Measurements from ENCODE around the gene TANGO6. TPM values are rescaled to one million over a fixed set of nuclear protein-coding genes. Genes with fewer than 3 reads are reported as not detected.
"Not testable (repeated sequence)": the region's sequence is repeated elsewhere in the genome, so short reads cannot be mapped to it uniquely, and the experiment has no call there.

Gene TANGO6
- total RNA-seq, 1 donor from 2014 or later = 31.0 TPM

DNA sequence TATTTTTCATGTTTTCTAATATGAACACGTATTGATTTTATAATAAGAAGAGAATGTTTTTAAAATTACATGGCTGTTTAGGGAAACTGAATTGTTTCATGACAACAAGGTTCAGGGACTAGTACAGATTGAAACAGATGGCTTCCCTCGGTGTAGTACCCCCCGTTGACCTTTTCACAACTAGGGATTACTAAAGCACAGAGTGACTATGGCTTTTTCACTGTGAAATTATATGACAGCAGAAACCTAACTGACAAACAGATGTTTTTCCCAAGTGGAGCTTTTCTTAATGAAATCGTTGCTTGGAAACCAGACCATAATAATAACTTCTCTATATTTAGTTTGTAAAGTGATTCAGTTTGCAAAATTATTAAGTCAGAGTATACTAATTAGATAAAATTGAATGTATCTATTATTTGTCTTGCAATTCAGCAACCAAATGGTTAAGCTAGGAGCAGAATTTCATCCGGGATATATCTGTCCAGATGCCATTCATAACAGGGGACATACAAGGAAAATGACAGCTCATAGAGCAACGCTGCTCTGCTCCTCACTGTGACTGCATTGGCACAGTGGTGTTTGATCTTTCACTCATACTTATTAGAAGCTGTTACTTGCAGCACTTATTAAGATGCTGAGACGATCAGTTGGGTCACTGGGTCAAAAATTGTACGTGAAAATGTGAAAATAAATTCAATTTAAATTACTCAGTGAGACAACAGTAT is 111.7 kb downstream of the TANGO6 start:
- DNase-seq (ENCODE audit: low spot score in 2 of 2) (no peak), FAIRE-seq (no peak)

DNA sequence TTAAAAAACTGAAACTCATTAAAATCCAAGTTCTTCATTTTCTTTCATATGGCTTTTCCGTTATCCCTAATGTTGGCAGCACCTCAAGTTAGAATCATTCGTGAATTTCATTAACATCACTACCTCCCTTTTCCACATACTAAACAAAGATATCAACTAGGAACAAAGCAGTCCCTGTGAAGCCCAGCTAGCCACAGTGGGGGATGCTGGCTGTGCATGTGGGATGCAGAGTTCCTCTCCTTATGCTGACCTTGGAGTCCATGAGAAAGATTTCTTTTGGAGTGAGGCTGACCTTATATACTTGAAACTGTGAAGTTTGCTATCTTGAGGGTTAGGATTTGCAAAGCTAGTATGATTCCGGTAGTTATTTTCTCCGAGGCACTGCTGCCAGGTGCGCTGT is 117.6 kb downstream of the TANGO6 start:
- no peak for FAIRE-seq
- no peak for DNase-seq (ENCODE audit: low spot score in 2 of 2)

DNA sequence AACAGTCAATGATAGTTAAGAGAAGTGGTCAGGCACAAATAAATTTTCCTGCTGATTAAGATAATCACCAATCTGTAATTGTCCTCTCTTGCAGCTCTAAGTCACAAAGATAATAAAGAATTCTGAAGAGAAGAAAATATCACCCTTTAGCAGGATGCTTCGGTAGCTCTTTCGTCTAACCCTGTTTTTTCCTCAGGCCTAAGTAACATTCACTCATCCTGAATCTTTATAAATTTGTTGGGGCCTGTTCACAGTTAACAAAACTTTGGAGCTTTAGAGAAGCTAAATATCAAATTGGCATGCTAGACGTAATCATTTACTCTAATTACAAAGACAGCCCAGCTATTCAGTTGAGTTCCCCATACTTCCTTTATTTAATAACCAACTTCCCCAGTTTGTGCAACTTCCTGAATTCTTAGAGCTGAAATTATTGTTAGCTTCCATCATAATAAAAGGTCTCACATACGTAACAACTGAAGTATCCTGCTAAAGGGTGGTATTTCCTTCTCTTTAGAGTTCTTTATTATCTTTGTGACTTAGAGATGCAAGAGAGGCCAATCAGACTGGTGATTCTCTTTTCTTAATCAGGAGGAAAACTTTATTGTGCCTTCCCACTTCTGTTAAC is 118.6 kb downstream of the TANGO6 start:
- FAIRE-seq = no peak
- DNase-seq (ENCODE audit: low spot score in 2 of 2) = no peak

DNA sequence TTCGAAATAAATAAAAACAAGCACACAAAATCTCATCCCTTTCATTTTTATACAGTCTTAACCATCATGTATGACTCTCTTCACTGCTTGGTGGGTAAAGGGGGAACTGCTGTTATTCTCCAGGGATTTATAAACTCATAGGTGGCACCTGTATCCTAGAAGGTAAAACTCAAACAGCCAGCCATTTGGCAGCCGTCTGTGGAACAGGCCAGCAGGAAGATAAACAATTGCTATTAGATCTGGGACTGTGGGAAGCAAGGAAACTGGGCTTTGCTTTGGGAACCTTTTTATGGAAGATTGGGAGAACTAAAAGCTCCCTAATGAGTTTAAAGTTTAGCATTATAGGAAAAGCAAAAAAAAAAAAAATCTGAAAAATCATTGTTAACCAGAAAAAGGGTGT is 126.0 kb downstream of the TANGO6 start:
- FAIRE-seq (no peak), DNase-seq (ENCODE audit: low spot score in 2 of 2) (no peak)

DNA sequence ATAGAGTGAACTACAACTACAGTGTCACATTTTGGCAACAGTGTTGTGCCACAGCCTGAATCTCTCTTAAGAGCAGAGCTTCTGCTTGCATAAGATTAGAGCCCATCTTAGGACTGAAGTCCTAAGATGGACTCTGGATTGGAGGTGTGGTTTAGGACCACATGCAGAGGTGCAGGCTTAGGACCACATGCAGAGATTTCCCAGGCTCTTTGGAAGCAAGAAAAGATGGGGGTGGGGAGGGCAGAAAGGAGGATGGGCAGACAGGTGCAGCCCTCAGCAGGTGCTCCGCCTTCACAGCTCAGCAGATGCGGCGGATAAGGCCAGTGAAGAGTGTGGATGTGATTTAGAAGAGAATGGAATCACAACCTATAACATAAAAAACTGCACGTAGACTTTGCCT is 128.7 kb downstream of the TANGO6 start:
- FAIRE-seq (no peak), DNase-seq (ENCODE audit: low spot score in 2 of 2) (no peak)

DNA sequence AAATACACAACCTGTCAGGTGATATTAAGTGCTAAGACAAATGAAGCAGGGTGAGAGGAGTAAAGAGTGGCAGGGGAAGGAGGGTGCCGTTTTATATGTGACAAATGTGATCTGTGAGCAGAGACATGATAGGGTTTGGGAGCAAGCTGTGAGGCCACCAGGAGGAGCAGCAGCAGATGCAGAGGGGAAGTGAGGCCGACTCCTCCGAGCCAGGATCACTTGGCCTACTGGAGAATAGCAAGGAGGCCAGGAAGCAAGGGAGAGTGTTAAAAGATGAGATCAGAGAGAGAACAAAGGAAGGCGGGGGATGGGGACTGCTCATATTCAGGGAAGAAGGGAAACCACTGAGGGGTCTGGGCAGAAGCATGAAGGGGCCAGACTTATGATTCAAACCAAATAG is 129.4 kb downstream of the TANGO6 start:
- no peak for DNase-seq (ENCODE audit: low spot score in 2 of 2)
- FAIRE-seq = no peak

DNA sequence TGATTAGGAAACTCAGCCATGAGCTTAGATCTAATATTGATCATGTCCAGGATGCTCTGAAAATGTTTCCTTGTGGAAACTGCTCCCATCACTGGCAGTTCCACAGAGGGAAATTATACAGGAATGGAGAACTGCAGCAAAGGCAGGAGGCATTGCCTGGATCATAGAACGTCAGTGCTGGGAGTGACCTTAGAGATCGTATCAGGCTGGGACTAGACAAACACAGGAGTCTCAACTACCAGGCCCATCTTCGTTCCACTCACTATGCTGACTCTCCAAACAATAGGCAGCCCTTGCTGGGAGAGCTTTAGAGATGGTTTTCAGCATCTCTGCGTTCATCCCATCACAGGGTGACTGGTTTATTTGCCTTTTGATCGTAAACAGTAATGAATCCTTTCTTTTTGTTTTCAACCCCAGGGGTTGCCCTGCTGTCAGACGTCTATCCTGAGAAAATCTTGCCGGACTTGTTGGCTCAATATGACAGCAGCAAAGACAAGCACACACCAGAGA is 130.3 kb downstream of the TANGO6 start:
- DNase-seq (ENCODE audit: low spot score in 2 of 2) (no peak), FAIRE-seq (no peak)

DNA sequence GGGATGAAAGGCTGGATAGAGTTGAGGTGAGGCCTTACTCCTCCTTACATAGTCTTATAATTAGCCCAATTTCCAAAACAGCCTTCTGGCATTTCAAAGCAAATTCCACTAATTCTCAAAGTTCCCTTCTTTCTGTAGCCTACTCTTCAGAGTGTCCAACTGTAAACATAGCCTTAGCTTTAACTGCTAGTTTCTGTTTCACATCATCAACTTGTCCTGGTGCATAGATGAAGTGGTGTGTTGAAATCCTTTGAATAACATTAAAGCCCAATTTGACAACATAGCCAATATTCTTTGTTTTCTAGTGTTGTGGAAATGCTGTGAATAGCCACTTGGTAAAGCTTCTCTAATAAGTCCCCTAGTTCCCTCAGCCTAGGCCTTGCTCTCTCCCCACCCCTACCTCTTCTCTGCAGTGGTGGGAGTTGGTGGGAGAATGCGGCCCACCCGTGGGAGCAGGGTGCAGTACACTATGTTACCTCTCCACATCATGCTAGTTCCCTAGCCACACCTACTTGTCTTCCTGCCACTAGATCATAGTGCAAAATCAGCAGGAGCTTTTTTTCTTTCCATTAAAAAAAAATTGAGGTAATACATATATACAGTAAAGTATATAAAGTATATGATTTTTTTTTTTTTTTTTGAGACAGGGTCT is 135.1 kb downstream of the TANGO6 start:
- DNase-seq (ENCODE audit: low spot score in 2 of 2) (no peak), FAIRE-seq (no peak)

DNA sequence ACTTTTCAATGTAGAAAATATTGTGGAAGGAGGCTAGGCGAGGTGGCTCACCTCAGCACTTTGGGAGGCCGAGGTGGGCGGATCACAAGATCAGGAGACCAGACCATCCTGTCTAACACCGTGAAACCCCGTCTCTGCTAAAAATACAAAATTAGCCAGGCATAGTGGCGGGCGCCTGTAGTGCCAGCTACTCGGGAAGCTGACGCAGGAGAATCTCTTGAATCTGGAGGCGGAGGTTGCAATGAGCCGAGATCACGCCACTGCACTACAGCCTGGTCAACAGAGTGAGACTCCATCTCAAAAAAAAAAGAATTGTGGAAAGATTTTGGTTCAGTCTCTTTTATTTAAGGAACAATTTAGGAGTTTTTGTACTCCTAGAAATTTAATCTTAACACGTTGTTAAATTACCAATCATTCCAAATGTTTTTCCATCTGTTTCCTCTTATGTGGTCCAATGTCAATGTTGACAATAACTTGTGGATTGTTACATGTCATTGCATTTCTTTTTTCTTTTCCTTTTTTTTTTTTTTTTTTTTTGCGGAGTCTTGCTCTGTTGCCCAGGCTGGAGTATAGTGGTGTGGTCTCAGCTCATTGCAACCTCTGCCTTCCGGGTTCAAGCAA is 137.5 kb downstream of the TANGO6 start:
- DNase-seq (ENCODE audit: low spot score in 2 of 2) (no peak), FAIRE-seq (no peak)

DNA sequence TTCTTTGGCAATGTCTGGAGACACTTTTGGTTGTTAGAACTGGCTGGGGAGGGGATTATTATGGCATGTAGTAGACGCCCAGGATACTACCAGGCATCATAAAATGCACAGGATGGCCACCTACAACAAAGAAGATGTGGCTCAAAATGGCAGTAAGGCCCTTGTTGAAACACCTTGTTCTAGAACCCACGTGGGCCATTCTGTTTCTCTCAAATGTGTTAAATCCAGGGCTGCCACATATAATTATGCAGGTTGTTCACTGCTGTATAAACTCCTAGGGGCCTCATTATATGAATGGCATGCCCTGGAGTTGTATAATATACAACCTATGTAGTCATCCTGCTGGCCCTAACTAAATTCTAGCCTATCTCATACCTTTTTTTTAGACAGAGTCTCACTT is 138.6 kb downstream of the TANGO6 start:
- DNase-seq (ENCODE audit: low spot score in 2 of 2) (no peak), FAIRE-seq (no peak)

DNA sequence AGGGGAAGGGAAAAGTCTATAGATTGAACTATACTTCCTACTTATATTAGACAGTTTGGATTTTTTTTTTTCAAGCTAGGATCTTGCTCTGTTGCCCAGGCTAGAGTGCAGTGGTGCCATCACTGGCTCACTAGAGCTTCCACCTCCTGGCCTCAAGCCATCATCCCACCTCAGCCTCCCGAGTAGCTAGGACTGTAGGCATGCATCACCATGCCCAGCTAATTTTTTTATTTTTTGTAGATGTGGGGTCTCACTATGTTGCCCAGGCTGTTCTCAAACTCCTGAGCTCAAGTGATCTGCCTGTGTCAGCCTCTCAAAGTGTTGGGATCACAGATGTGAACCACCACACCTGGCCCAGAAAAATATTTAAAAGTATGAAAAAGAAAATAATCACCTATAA is 141.1 kb downstream of the TANGO6 start:
- no peak for FAIRE-seq
- no peak for DNase-seq (ENCODE audit: low spot score in 2 of 2)

DNA sequence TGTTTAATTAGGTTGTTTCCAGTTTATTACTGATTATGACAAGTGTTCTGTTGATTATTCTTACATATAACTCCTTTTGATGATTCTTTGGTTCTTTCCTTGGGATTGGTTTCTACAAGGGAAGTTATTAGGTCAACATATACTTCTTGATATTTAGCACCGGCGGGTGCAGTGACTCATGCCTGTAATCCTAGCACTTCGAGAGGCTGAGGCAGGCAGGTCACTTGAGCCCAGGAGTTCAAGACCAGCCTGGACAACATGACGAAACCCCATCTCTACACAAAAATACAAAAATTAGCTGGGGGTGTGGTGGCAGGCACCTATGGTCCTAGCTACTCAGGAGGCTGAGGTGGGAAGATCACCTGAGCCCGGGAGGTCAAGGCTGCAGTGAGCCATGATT is 141.9 kb downstream of the TANGO6 start:
- DNase-seq (ENCODE audit: low spot score in 2 of 2) (no peak), FAIRE-seq (no peak)

DNA sequence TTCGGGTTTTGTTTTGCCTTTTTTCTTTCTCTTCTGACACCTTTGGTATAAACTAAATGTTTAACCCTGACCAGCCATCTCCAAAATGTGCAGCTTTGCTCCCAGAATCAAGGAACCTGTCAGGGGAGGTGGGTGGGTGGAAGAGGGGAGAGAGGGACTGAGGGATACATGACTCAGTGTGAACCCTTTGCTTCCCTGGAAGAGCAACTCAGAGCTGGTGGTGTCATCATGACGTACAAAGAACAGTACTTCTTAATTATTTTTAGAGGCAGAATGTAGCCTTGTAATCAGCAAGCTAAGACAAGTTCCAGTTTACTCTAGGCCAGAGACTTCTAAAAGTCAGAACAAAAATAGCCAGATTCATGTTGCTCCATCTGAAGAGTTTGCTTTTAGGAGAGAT is 142.5 kb downstream of the TANGO6 start:
- DNase-seq (ENCODE audit: low spot score in 2 of 2) (no peak), FAIRE-seq (no peak)

DNA sequence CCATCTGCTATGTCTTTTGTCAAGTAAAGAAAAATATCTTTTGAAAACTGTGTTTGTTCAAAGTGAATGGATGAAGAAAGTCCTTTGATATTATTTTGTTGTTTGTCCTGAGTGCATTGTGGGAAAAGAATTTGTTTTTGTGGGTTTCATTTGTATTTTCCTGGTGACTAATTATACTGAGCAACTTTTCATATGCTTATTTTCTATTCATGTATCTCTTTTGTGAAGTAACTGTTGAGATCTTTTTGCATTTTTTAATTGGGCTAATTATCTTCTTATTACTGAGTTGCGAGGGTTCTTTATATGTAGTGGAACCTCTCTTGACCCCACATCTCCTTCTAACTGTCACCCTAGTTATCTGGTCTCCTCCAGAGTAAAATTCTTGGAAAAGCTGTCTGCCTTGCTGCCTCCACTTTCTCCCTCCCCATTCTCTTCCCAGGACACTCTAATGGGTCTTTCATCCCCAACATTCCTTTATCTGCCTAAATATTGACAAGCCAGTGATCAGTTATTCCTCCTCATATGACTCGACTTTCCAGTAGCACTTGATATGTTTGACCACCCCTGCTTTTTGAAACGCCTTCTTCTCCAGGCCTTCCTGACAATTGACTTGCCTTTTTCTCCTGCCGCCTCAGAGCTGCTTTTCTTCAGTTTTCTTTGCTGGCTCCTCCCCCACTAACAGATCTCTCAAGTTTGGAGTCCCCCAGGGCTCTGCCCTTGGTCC is 144.6 kb downstream of the TANGO6 start:
- DNase-seq (ENCODE audit: low spot score in 2 of 2) (no peak), FAIRE-seq (no peak)

DNA sequence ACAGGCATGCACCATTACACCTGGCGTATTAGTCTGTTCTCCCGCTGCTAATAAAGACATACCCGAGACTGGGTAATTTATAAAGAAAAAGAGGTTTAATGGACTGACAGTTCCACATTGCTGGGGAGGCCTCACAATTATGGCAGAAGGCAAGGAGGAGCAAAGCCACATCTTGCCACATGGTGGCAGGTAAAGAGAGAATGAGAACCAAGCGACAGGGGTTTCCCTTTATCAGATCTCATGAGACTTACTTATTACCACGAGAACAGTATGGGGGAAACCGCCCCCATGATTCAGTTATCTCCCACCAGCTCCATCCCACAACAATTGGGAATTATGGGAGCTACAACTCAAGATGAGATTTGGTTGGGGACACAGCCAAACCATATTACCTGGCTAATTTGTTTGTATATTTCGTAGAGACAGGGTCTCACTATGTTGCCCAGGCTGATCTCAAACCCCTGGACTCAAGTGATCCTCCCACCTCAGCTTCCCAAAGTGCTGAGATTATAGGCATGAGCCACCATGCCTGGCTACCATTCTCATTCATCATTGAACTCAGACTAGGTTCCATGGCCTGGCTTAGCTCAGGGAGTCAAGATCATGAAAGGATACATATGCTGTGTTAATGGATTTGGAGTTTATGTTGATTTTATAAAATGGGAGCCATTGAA is 147.0 kb downstream of the TANGO6 start:
- not testable (repeated sequence) for FAIRE-seq

DNA sequence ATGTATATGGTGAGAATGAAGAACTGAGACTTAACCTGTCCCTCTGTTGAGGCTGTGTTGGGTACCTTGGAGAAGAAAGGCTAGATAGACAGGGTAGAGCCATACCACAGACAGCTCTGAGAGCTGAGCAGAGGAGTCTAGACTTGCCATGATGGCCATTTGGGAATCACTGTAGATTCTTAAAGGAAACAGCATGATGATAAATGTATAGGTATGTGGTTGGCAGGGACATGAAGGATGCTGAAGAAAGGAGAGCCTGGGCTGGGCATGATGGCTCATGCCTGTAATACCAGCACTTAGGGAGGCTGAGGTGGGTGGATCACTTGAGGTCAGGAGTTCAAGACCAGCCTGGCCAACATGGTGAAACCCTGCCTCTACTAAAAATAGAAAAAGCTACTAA is 147.7 kb downstream of the TANGO6 start:
- DNase-seq (ENCODE audit: low spot score in 2 of 2) = no peak
- FAIRE-seq = no peak

More for the DNA sequence above, 147.0 kb downstream of the TANGO6 start:
- DNase-seq (ENCODE audit: low spot score in 2 of 2) = not testable (repeated sequence)

DNA sequence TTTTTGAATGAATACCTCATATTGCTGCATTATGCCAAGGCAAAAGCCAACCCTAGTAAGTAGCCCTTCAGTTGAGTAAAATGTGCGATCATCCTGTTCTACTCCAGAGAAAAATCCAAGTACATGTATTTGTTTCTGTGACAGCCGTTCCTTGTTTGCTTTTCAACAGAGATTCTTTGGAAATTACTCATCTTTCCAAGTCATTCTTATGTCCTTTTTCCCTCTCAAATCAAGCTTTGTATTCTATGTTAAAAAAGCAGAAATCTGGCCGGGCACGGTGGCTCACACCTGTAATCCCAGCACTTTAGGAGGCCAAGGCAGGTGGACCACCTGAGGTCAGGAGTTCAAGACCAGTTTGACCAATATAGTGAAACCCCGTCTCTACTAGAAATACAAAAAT is 149.2 kb downstream of the TANGO6 start:
- DNase-seq (ENCODE audit: low spot score in 2 of 2) (no peak), FAIRE-seq (no peak)

DNA sequence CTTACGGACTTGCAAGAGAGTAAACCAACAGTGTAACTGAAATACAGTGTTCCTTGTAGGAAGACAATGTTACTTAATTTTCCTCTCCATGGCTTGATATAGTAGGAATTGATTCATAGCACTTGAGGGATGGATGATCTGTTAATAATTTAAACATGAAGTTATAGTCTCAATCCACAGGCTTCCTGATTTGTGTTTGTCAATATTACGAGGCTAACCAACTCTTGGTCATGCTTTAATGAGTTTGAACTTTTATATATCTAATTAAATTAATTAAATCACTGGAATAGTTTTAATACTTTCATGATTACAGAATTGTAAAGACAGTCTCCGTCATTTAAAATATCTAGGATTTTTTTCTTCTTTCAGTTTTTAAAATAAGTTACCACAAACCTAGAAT is 150.1 kb downstream of the TANGO6 start:
- no peak for FAIRE-seq
- no peak for DNase-seq (ENCODE audit: low spot score in 2 of 2)

DNA sequence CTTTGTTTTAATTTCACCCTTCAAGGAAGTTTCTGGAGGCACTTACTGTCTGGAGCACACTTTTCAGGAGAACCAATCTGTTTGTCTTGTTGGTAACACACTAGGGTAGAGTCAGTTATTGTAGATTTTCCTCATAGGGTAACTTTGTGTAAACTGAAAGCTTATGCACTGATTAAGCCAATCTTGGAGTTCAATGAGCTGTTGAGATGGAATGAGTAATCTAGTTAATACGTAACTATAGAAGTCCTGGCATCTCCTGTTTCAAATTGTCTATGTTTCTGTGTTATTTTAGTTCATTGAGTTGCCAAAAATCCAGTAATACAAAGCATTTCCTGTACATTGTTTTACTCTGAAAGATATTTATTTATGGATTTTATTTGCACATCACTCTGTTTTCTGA is 150.6 kb downstream of the TANGO6 start:
- no peak for FAIRE-seq
- DNase-seq (ENCODE audit: low spot score in 2 of 2) = no peak

DNA sequence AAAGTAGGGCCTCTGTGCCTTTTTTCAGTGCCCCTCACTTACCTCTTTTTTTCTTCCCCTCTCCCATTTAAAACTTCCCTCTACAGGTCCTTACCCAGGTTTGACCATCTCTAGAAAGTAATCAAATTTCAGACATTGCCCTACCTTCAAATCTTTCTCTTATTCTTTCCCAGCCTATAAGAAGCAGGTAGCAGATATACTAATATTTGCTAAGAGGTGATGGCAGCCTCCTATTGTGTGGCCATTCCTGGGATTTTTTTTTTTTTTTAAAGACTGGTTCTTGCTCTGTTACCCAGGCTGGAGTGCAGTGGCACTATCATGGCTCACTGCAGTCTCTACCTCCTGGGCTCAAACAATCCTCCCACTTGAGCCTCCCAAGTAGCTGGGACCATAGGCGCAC is 151.0 kb downstream of the TANGO6 start:
- DNase-seq (ENCODE audit: low spot score in 2 of 2) (no peak), FAIRE-seq (no peak)

Measured in frontal cortex (tissue), 4 donors.